ENCODE results near the gene RNF113B. TPM values are rescaled to one million over a fixed set of nuclear protein-coding genes. Genes with fewer than 3 reads are reported as not detected.

The RNF113B gene
- total and polyA plus RNA-seq, 4 donors, result 0.64 TPM; not detected in 3

GRCh38 chr13:98215508-98215907 lies 38.4 kb upstream of the RNF113B start:
- TF ChIP-seq FOXA2 (IDR thresholded peaks at IDR 0.05) (no peak), MAX (IDR thresholded peaks at IDR 0.05) (no peak)
- Histone ChIP-seq H3K4me1 (ENCODE audit: control insufficient read depth in 4 of 4, insufficient read depth in 4 of 4, low read length in 3 of 4) (peaks cover 0 to 15% (median 4%) of the 10 kb centered on the region in 4 donors), H3K27me3 (ENCODE audit: control insufficient read depth in 4 of 4, insufficient read depth in 4 of 4, low read length in 3 of 4) (no peaks in the 10 kb centered on the region), H3K9me3 (ENCODE audit: control insufficient read depth in 4 of 4, low read length in 3 of 4) (no peaks in the 10 kb centered on the region), H3K9ac (ENCODE audit: low read depth in 1 of 2, low read length in 2 of 2) (no peak overlapping the region), H3K36me3 (ENCODE audit: control insufficient read depth in 4 of 4, insufficient read depth in 3 of 4, low read depth in 1 of 4, low read length in 3 of 4) (peaks cover 3 to 5% (median 4%) of the 10 kb centered on the region in 4 donors), H3K27ac (ENCODE audit: low read depth in 1 of 2, low read length in 2 of 2) (no peak overlapping the region), H3K4me3 (ENCODE audit: low read depth in 1 of 3, low read length in 3 of 3) (no peak overlapping the region)
- WGBS, result 94% methylated on average over 6 of the region's 6 CpGs
- no peak for DNase-seq (ENCODE audit: low spot score)

- H3K9me3 ChIP-seq (ENCODE audit: control insufficient read depth in 4 of 4, low read length in 3 of 4), result no peaks in the 10 kb centered on the region
- no peak for TF ChIP-seq RXRA (IDR thresholded peaks at IDR 0.05)
- TF ChIP-seq ZBTB33 (IDR thresholded peaks at IDR 0.05), result no peak
- no peak for TF ChIP-seq RAD21 (IDR thresholded peaks at IDR 0.05)
- TF ChIP-seq FOXA1 (IDR thresholded peaks at IDR 0.05), result no peak
- no peak for TF ChIP-seq FOXA2 (IDR thresholded peaks at IDR 0.05)
- no peak for TF ChIP-seq EGR1 (IDR thresholded peaks at IDR 0.05; ENCODE audit: low read depth in 2 of 2)
- no peak for TF ChIP-seq GABPA (IDR thresholded peaks at IDR 0.05 in 1 of 2, conservative IDR thresholded peaks at IDR 0.05 in 1 of 2)
- TF ChIP-seq NR2F2 (IDR thresholded peaks at IDR 0.05), result no peak
- no peak for TF ChIP-seq HNF4A (conservative IDR thresholded peaks at IDR 0.05)
- TF ChIP-seq JUND (IDR thresholded peaks at IDR 0.05), result no peak
- no peak for TF ChIP-seq TAF1 (conservative IDR thresholded peaks at IDR 0.05)
- no peak for TF ChIP-seq SP1 (IDR thresholded peaks at IDR 0.05)
- H3K27me3 ChIP-seq (ENCODE audit: control insufficient read depth in 4 of 4, insufficient read depth in 4 of 4, low read length in 3 of 4), result no peaks in the 10 kb centered on the region
- peaks cover 3 to 5% (median 4%) of the 10 kb centered on the region in 4 donors for H3K36me3 ChIP-seq (ENCODE audit: control insufficient read depth in 4 of 4, insufficient read depth in 3 of 4, low read depth in 1 of 4, low read length in 3 of 4)
- no peak overlapping the region for H3K4me3 ChIP-seq (ENCODE audit: low read depth in 1 of 3, low read length in 3 of 3)
- no peak overlapping the region for H3K9ac ChIP-seq (ENCODE audit: low read depth in 1 of 2, low read length in 2 of 2)
- H3K4me1 ChIP-seq (ENCODE audit: control insufficient read depth in 4 of 4, insufficient read depth in 4 of 4, low read length in 3 of 4), result peaks cover 0 to 17% (median 3%) of the 10 kb centered on the region in 4 donors
- no peak overlapping the region for H3K27ac ChIP-seq (ENCODE audit: low read depth in 1 of 2, low read length in 2 of 2)
- no peak for DNase-seq (ENCODE audit: low spot score)
- WGBS, result 60% methylated on average over 6 of the region's 6 CpGs
Measured at GRCh38 chr13:98214707-98215106, 37.6 kb upstream of the RNF113B start.

- H3K4me3 ChIP-seq (ENCODE audit: low read depth in 1 of 3, low read length in 3 of 3), result no peak overlapping the region
- H3K9ac ChIP-seq (ENCODE audit: low read depth in 1 of 2, low read length in 2 of 2), result no peak overlapping the region
- H3K27me3 ChIP-seq (ENCODE audit: control insufficient read depth in 4 of 4, insufficient read depth in 4 of 4, low read length in 3 of 4), result no peaks in the 10 kb centered on the region
- no peak overlapping the region for H3K27ac ChIP-seq (ENCODE audit: low read depth in 1 of 2, low read length in 2 of 2)
- H3K9me3 ChIP-seq (ENCODE audit: control insufficient read depth in 4 of 4, low read length in 3 of 4), result no peaks in the 10 kb centered on the region
- peaks cover 0 to 17% (median 3%) of the 10 kb centered on the region in 4 donors for H3K4me1 ChIP-seq (ENCODE audit: control insufficient read depth in 4 of 4, insufficient read depth in 4 of 4, low read length in 3 of 4)
- peaks cover 3 to 5% (median 4%) of the 10 kb centered on the region in 4 donors for H3K36me3 ChIP-seq (ENCODE audit: control insufficient read depth in 4 of 4, insufficient read depth in 3 of 4, low read depth in 1 of 4, low read length in 3 of 4)
- 75% methylated on average over 16 of the region's 16 CpGs for WGBS
- no peak for DNase-seq (ENCODE audit: low spot score)
- TF ChIP-seq FOXA2 (IDR thresholded peaks at IDR 0.05), result no peak
- no peak for TF ChIP-seq EGR1 (IDR thresholded peaks at IDR 0.05; ENCODE audit: low read depth in 2 of 2)
- no peak for TF ChIP-seq FOXA1 (IDR thresholded peaks at IDR 0.05)
- no peak for TF ChIP-seq JUND (IDR thresholded peaks at IDR 0.05)
- TF ChIP-seq HNF4G (IDR thresholded peaks at IDR 0.05), result no peak
- TF ChIP-seq SP1 (IDR thresholded peaks at IDR 0.05), result no peak
- TF ChIP-seq HNF4A (conservative IDR thresholded peaks at IDR 0.05), result no peak
- no peak for TF ChIP-seq RXRA (IDR thresholded peaks at IDR 0.05)
- TF ChIP-seq ZBTB33 (IDR thresholded peaks at IDR 0.05), result no peak
- no peak for TF ChIP-seq REST (IDR thresholded peaks at IDR 0.05)
- TF ChIP-seq TAF1 (conservative IDR thresholded peaks at IDR 0.05), result no peak
- no peak for TF ChIP-seq YY1 (IDR thresholded peaks at IDR 0.05)
- TF ChIP-seq CTCF (IDR thresholded peaks at IDR 0.05; ENCODE audit: low read depth, low read length, missing input control), result no peak
Measured at GRCh38 chr13:98214008-98214643, 37.1 kb upstream of the RNF113B start.
